Stimulated activated naive CD8-positive, alpha-beta T cell treated with anti-CD3 and anti-CD28 coated beads, Interleukin-15, Interleukin-2, amounts not matched to agents 100 ng/mL and 50 ng/mL, for 24 hours (primary cell): Measurements from ENCODE around the gene STARD13.
"Not testable (repeated sequence)": the region's sequence is repeated elsewhere in the genome, so short reads cannot be mapped to it uniquely, and the experiment has no call there.

Experiments
- H3K27ac Mint-ChIP-seq: one replicate; pipeline ENCODE4 v1.8.0; 2021; ENCODE audit warnings: mild to moderate bottlenecking, mixed read lengths
- H3K27me3 Mint-ChIP-seq: one replicate; pipeline ENCODE4 v1.8.0; 2021; ENCODE audit warnings: mixed read lengths
- H3K36me3 Mint-ChIP-seq: one replicate; pipeline ENCODE4 v1.8.0; 2021; ENCODE audit warnings: low read depth, mixed read lengths
- H3K4me1 Mint-ChIP-seq: one replicate; pipeline ENCODE4 v1.8.0; 2021; ENCODE audit warnings: low read depth, mixed read lengths
- H3K4me3 Mint-ChIP-seq: one replicate; pipeline ENCODE4 v1.8.0; 2021; ENCODE audit warnings: mild to moderate bottlenecking, mixed read lengths
- H3K9me3 Mint-ChIP-seq: one replicate; pipeline ENCODE4 v1.8.0; 2021; ENCODE audit warnings: mixed read lengths

Gene STARD13

DNA sequence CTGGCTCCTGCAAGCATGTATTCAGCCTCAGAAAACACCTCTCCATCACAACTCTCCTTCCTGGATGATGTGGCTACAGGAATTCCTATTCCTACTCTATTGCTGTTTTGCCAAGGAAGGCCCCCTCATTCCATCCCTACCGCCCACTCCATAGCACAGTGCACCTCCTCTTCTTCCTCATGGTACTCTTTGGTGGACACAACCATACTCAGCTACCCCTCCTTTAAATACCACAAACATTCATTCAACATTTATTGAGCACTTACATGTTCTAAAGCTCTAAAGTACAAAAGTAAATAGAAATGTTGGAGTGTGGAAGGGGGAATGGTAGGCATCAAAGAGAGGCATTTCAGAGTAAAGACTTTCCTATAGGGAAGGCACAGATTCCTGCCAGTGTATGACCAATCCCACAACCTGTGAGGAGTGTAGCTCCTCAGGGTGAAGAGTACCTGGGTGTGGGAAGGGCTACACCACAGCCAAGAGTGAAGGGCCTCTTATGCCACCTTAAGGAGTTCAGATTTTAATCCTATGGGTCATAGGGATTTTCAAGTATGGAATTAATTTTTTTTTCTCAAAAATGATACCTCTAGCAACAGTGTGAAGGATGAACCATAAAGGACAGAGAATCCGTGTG lies 42.5 kb downstream of the STARD13 start:
- Mint-ChIP-seq H3K27me3 (peaks cover 24% of the 10 kb centered on the region), H3K4me1 (no peaks in the 10 kb centered on the region), H3K36me3 (no peaks in the 10 kb centered on the region), H3K27ac (no peak overlapping the region), H3K9me3 (peaks cover 4% of the 10 kb centered on the region), H3K4me3 (no peak overlapping the region)

DNA sequence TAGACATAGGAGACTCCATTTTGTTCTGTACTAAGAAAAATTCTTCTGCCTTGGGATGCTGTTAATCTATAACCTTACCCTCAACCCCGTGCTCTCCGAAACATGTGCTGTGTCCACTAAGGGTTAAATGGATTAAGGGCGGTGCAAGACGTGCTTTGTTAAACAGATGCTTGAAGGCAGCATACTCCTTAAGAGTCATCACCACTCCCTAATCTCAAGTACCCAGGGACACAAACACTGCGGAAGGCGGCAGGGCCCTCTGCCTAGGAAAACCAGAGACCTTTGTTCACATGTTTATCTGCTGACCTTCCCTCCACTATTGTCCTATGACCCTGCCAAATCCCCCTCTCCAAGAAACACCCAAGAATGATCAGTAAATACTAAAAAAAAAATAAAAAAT lies 43.2 kb downstream of the STARD13 start:
- H3K4me1 Mint-ChIP-seq, H3K4me3 Mint-ChIP-seq, H3K27ac Mint-ChIP-seq, H3K36me3 Mint-ChIP-seq, H3K9me3 Mint-ChIP-seq: not testable (repeated sequence)
- H3K27me3 Mint-ChIP-seq, result peaks cover 24% of the 10 kb centered on the region

DNA sequence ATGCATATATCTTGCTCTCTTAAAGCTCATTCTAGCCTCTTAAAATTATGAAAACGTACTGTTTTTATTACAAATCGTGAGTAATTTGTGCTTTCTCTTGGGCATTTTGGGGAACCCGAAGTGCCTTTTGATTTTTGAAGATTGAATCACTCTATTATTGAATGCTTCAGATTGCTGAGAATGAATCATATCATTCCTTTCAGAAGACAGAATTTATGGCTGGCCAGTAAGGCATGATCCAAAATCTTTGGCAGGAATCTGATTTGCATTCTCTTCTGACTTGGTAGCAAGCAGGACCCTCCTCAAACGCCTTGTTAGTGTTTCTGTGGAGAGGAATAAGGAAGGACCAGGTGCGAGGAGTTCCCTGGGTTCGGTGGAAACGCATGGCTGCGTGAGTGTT lies 49.5 kb downstream of the STARD13 start:
- no peak overlapping the region for H3K4me3 Mint-ChIP-seq
- no peaks in the 10 kb centered on the region for H3K4me1 Mint-ChIP-seq
- H3K27ac Mint-ChIP-seq, result no peak overlapping the region
- peaks cover 24% of the 10 kb centered on the region for H3K27me3 Mint-ChIP-seq
- no peaks in the 10 kb centered on the region for H3K36me3 Mint-ChIP-seq
- peaks cover 19% of the 10 kb centered on the region for H3K9me3 Mint-ChIP-seq

DNA sequence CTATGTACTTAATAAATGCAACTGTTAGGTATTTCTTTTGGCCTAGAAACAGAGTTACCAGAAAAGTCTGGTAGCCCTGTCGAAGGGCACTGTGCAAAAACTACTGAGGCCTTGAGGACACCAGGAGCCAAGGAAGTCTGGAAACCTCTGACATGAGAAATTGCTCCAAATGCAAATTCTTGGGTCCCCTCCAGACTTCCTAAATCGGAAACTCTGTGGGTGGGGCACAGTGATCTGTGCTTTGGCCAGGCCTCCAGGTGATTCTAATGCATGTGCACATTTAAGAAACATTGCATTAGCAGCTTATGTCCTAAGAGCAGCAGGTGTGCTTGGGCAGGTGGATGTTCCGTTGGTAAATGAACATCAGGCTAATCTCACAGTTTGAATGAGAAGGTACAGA lies 50.0 kb downstream of the STARD13 start:
- Mint-ChIP-seq H3K4me1 (no peaks in the 10 kb centered on the region), H3K9me3 (peaks cover 19% of the 10 kb centered on the region), H3K27me3 (peaks cover 24% of the 10 kb centered on the region), H3K27ac (no peak overlapping the region), H3K4me3 (no peak overlapping the region), H3K36me3 (no peaks in the 10 kb centered on the region)

DNA sequence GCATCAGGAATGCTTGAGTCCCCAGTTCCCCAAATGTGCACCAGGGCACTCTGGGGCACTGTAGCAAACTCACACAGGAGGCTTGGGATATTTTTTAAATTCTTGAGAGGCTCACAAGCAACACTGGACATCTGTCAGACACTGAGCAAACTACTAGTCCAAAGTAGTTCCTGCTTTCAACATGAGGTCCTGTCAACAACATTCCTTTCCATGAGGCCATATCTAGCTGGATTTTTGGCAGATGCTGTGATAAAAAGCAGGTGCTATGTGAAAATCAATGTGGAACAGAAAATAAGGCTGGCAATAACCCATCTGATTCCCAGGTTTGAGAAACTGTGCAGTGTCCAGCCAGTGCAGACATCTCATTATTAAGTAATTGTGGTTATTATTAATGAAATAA lies 50.5 kb downstream of the STARD13 start:
- H3K27ac Mint-ChIP-seq, result no peak overlapping the region
- H3K36me3 Mint-ChIP-seq, result no peaks in the 10 kb centered on the region
- no peaks in the 10 kb centered on the region for H3K4me1 Mint-ChIP-seq
- H3K9me3 Mint-ChIP-seq, result peaks cover 17% of the 10 kb centered on the region
- peaks cover 22% of the 10 kb centered on the region for H3K27me3 Mint-ChIP-seq
- no peak overlapping the region for H3K4me3 Mint-ChIP-seq

DNA sequence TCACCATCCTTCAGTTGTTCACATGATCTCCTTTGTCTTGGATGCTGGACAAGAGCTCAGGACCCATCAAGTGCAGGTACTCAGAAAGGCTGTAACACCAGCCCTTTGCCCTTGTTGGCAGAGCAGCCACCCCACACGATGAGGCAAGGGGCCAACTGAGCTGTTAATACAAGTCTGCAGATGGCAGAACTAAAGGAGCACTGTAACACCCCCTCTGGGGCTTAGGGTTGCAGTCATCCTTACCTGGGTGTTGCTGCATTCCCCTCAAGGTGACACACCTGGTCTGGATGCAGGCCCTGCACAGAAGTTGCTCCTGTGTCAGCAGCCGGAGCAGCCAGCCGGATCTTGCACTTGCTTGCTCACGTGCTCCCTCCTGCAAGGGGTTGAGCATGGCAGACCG lies 52.0 kb downstream of the STARD13 start:
- Mint-ChIP-seq H3K9me3 (peaks cover 14% of the 10 kb centered on the region), H3K27me3 (peaks cover 14% of the 10 kb centered on the region), H3K4me3 (no peak overlapping the region), H3K4me1 (no peaks in the 10 kb centered on the region), H3K27ac (no peak overlapping the region), H3K36me3 (no peaks in the 10 kb centered on the region)

- H3K4me3 Mint-ChIP-seq, result no peak overlapping the region
- no peak overlapping the region for H3K27ac Mint-ChIP-seq
- H3K27me3 Mint-ChIP-seq, result peaks cover 15% of the 10 kb centered on the region
- H3K36me3 Mint-ChIP-seq, result no peaks in the 10 kb centered on the region
- peaks cover 14% of the 10 kb centered on the region for H3K9me3 Mint-ChIP-seq
- H3K4me1 Mint-ChIP-seq, result no peaks in the 10 kb centered on the region
Observed at GRCh38 chr13:33232883-33233282, 52.7 kb downstream of the STARD13 start.

GRCh38 chr13:33231339-33231738 lies 54.2 kb downstream of the STARD13 start:
- peaks cover 13% of the 10 kb centered on the region for H3K27me3 Mint-ChIP-seq
- no peak overlapping the region for H3K27ac Mint-ChIP-seq
- H3K4me3 Mint-ChIP-seq, result no peak overlapping the region
- H3K9me3 Mint-ChIP-seq, result peaks cover 14% of the 10 kb centered on the region
- H3K36me3 Mint-ChIP-seq, result no peaks in the 10 kb centered on the region
- H3K4me1 Mint-ChIP-seq, result no peaks in the 10 kb centered on the region

- Mint-ChIP-seq H3K4me3 (no peak overlapping the region), H3K27ac (no peak overlapping the region), H3K9me3 (peaks cover 14% of the 10 kb centered on the region), H3K36me3 (no peaks in the 10 kb centered on the region), H3K4me1 (no peaks in the 10 kb centered on the region), H3K27me3 (peaks cover 13% of the 10 kb centered on the region)
Observed at GRCh38 chr13:33230178-33230881, 55.2 kb downstream of the STARD13 start.

DNA sequence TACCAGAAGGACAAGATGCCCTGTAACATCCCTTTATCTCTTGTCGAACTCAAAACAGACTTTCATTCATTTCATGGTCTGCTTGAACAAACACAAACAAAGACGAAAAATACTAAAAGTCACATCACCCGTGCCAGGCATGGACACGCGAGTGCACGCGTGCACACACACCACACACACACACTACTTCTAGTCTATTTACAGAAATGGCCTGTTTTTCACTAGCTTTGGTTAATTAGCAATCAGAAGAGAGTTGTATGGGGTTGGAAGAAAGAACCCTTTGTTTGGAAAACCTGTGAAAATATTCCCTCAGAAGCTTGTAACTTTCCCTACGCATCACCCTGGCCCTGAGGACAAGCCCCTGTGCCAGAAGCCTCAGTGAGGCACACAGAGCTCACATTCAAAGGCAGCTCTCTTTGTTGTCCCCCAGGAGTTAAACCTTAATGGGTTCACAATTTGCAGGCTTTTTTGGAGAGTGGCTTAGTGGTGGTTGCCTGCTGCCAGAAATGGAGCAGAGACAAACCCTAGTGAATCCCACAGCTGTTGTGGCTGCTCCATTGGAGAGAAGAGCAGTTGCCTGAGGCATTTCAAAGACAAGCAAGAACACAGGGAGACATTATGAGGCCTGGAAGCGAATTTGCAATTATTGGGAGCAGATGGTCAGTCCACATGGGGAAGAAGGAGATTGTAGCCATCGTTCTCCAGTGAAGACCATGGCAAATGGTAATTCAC lies 55.9 kb downstream of the STARD13 start:
- peaks cover 14% of the 10 kb centered on the region for H3K9me3 Mint-ChIP-seq
- no peaks in the 10 kb centered on the region for H3K4me1 Mint-ChIP-seq
- no peaks in the 10 kb centered on the region for H3K36me3 Mint-ChIP-seq
- no peak overlapping the region for H3K27ac Mint-ChIP-seq
- H3K27me3 Mint-ChIP-seq, result peaks cover 13% of the 10 kb centered on the region
- H3K4me3 Mint-ChIP-seq, result no peak overlapping the region

DNA sequence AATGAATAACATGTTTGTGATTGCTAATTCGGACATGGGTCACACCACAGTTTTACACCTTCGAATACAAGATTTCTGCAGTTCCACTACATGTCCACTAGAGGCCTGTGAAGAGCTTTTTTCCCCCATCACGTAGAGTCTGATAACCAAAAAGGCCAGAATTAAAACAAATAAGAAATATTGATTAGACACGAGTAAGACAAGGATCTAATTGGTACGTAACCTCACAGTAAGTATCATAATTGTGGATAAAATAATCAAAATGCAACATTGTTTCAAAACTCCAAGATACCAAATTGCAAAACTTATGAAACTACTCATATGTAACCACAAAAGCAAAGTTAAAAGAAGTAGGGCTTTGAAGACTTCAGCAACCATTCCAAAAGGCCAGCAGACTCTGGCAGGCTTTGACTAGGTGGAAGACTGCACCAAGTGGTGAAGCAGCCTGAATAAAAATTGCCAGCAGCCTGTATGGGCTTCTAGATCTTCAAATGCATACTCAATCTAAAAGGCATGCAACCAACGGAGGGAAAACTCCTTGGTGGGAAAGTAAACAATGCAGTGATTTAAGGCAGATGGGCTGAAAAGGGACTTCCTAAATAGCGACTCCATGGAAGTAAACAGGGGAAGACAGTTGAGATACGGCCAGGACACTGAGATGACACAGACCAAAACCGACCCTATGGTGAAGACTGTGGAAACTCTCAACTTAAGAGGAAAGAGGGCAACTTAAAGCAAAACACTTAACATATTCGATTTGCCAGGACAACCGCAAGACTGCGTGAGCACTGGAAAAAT lies 56.7 kb downstream of the STARD13 start:
- H3K4me3 Mint-ChIP-seq, result no peak overlapping the region
- H3K36me3 Mint-ChIP-seq, result no peaks in the 10 kb centered on the region
- H3K4me1 Mint-ChIP-seq, result no peaks in the 10 kb centered on the region
- no peak overlapping the region for H3K27ac Mint-ChIP-seq
- peaks cover 10% of the 10 kb centered on the region for H3K9me3 Mint-ChIP-seq
- peaks cover 9% of the 10 kb centered on the region for H3K27me3 Mint-ChIP-seq

- Mint-ChIP-seq H3K4me1 (no peaks in the 10 kb centered on the region), H3K9me3 (peaks cover 6% of the 10 kb centered on the region), H3K36me3 (no peaks in the 10 kb centered on the region), H3K27ac (no peak overlapping the region), H3K4me3 (no peak overlapping the region), H3K27me3 (peaks cover 9% of the 10 kb centered on the region)
Observed at GRCh38 chr13:33227927-33228647, 57.5 kb downstream of the STARD13 start.

DNA sequence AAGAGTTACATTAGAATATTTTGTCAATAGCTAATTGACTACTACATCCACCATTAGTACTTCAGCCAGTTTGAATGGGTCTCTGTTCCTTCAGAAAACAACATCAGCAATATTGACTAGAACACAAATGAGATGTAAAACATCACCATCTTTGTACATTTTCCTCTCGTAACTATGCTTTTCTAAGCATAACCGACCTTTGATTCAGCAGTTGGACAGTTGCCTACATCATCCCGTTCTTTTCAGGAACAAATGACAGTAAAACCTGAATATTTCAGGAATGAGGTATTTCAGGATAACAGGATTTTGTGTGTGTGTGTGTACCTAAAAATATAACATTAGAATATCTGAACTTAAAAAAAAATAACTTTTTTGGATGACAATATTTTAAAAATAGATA lies 60.9 kb downstream of the STARD13 start:
- Mint-ChIP-seq H3K9me3 (no peaks in the 10 kb centered on the region), H3K27ac (no peak overlapping the region), H3K36me3 (no peaks in the 10 kb centered on the region), H3K4me1 (no peaks in the 10 kb centered on the region), H3K4me3 (no peak overlapping the region), H3K27me3 (peaks cover 4% of the 10 kb centered on the region)

GRCh38 chr13:33224191-33224590 lies 61.4 kb downstream of the STARD13 start:
- Mint-ChIP-seq H3K4me1 (no peaks in the 10 kb centered on the region), H3K9me3 (no peaks in the 10 kb centered on the region), H3K27ac (no peak overlapping the region), H3K4me3 (no peak overlapping the region), H3K27me3 (peaks cover 4% of the 10 kb centered on the region), H3K36me3 (no peaks in the 10 kb centered on the region)
